H1 (cell line): ENCODE data around the gene B4GALT5. TPM values are rescaled to one million over a fixed set of nuclear protein-coding genes. Genes with fewer than 3 reads are reported as not detected.

Experiments used
- CTCF ChIA-PET: fragments of 300-600 bp; sonication (Branson Sonifier 250); formaldehyde crosslinking; loops from one replicate; lab custom pipeline; 2021; ENCODE audit not compliant: partially characterized antibody; lab: Charles Lee
- POLR2A ChIA-PET: fragments of 300-600 bp; sonication (Branson Sonifier 250); formaldehyde crosslinking; loops from one replicate; lab custom pipeline; 2021; ENCODE audit warnings: inconsistent platforms; ENCODE audit not compliant: partially characterized antibody; lab: Charles Lee
- DNase-seq, 2 experiments: peaks; one replicate each; pipeline versions ENCODE4 v3.0.0 to v3.0.0-alpha.2; 2010 to 2022; ENCODE audit warnings: low spot score in 2 of 2, low read depth in 1 of 2, mixed read lengths in 1 of 2
- FAIRE-seq: peaks from 2 replicates; lab custom pipeline; 2011; peaks lifted over from hg19 to GRCh38; lab: Jason Lieb, UNC
- H2AFZ ChIP-seq: 2 replicates; pipeline ENCODE4 v1.8.1; 2012; ENCODE audit warnings: low read length, inconsistent platforms
- H2AK5ac ChIP-seq: 2 replicates; pipeline ENCODE4 v1.6.1; 2013; ENCODE audit warnings: low read depth, low read length
- H2BK120ac ChIP-seq: replicated peaks from 2 replicates; pipeline ENCODE3; 2013; ENCODE audit warnings: low read depth, low read length, inconsistent platforms
- H2BK12ac ChIP-seq: 2 replicates; pipeline ENCODE4 v1.6.1; 2013; ENCODE audit warnings: low read depth, low read length
- H2BK15ac ChIP-seq: 2 replicates; pipeline ENCODE4 v1.6.1; 2013; ENCODE audit warnings: low read length
- H2BK20ac ChIP-seq: 2 replicates; pipeline ENCODE4 v1.6.1; 2013; ENCODE audit warnings: low read length
- H2BK5ac ChIP-seq: 2 replicates; pipeline ENCODE4 v1.6.1; 2013; ENCODE audit warnings: low read depth, low read length
- H3K14ac ChIP-seq: 2 replicates; pipeline ENCODE4 v1.6.1; 2013; ENCODE audit warnings: inconsistent platforms; ENCODE audit not compliant: insufficient read length
- H3K18ac ChIP-seq: 2 replicates; pipeline ENCODE4 v1.6.1; 2013; ENCODE audit warnings: low read length; ENCODE audit errors: extremely low read depth
- H3K23ac ChIP-seq: 2 replicates; pipeline ENCODE4 v1.6.1; 2013; ENCODE audit warnings: inconsistent platforms; ENCODE audit not compliant: insufficient read length
- H3K23me2 ChIP-seq: 2 replicates; pipeline ENCODE4 v1.6.1; 2013; ENCODE audit warnings: low read depth, low read length
- H3K27ac ChIP-seq: 2 replicates; pipeline ENCODE4 v1.6.1; 2011; ENCODE audit warnings: low read depth, low read length, inconsistent platforms
- H3K27me3 ChIP-seq, 4 experiments: replicated peaks in 1 of 4; 1 replicate in 1 of 4; 2 replicates in 3 of 4; pipeline versions ENCODE4 v1.6.1 to v1.8.1; 2011 to 2013; ENCODE audit warnings: low read length in 3 of 4, mild to moderate bottlenecking in 3 of 4, inconsistent platforms in 2 of 4, mixed read lengths in 2 of 4, moderate library complexity in 1 of 4; ENCODE audit not compliant: control insufficient read depth in 3 of 4, insufficient read depth in 3 of 4; ENCODE audit errors: extremely low read depth in 1 of 4
- H3K36me3 ChIP-seq, 4 experiments: 2 replicates each; pipeline versions ENCODE4 v1.6.1 to v1.8.1; 2011 to 2013; ENCODE audit warnings: mild to moderate bottlenecking in 4 of 4, low read length in 3 of 4, moderate library complexity in 2 of 4, control low read depth in 1 of 4, inconsistent platforms in 1 of 4; ENCODE audit not compliant: insufficient read depth in 4 of 4, control insufficient read depth in 2 of 4
- H3K4ac ChIP-seq: replicated peaks from 2 replicates; pipeline ENCODE3; 2013; ENCODE audit warnings: low read length, low read depth, mixed read lengths, inconsistent platforms; ENCODE audit not compliant: insufficient read length
- H3K4me1 ChIP-seq, 4 experiments: replicated peaks in 1 of 4; 1 replicate in 1 of 4; 2 replicates in 3 of 4; pipeline versions ENCODE4 v1.6.1 to v1.8.1; 2011 to 2013; ENCODE audit warnings: low read length in 3 of 4, inconsistent platforms in 2 of 4, mixed read lengths in 1 of 4; ENCODE audit not compliant: insufficient read depth in 4 of 4, control insufficient read depth in 3 of 4
- H3K4me2 ChIP-seq, 2 experiments: 2 replicates each; pipeline versions ENCODE4 v1.6.1 to v1.8.1; 2011 to 2013; ENCODE audit warnings: low read depth in 2 of 2, low read length in 2 of 2, control low read depth in 1 of 2, inconsistent platforms in 1 of 2, mild to moderate bottlenecking in 1 of 2; ENCODE audit not compliant: insufficient read depth in 1 of 2
- H3K4me3 ChIP-seq, 4 experiments: fragments of 200-600, 300-600 bp in 1 of 4; sonication (generic), shearing (Covaris generic), sonication (Bioruptor Twin) in 1 of 4; 2 replicates each; pipeline versions ENCODE4 v1.5.1 to v1.8.1; 2011 to 2016; ENCODE audit warnings: low read length in 4 of 4, low read depth in 3 of 4, control low read depth in 2 of 4, inconsistent platforms in 2 of 4, mild to moderate bottlenecking in 2 of 4, mixed read lengths in 1 of 4, moderate library complexity in 1 of 4; ENCODE audit not compliant: insufficient read depth in 2 of 4; ENCODE audit errors: extremely low read depth in 1 of 4
- H3K56ac ChIP-seq: replicated peaks from 2 replicates; pipeline ENCODE3; 2013; ENCODE audit warnings: low read depth, mild to moderate bottlenecking, mixed read lengths, low read length, inconsistent platforms; ENCODE audit not compliant: insufficient read length
- H3K79me1 ChIP-seq: 2 replicates; pipeline ENCODE4 v1.6.1; 2013; ENCODE audit warnings: low read depth, low read length, control low read depth
- H3K79me2 ChIP-seq, 2 experiments: 2 replicates each; pipeline versions ENCODE4 v1.6.1 to v1.8.1; 2012 to 2013; ENCODE audit warnings: low read length in 2 of 2, mild to moderate bottlenecking in 2 of 2, inconsistent platforms in 1 of 2; ENCODE audit not compliant: insufficient read depth in 2 of 2, control insufficient read depth in 1 of 2
- H3K9ac ChIP-seq, 4 experiments: replicated peaks in 1 of 4; 1 replicate in 1 of 4; 2 replicates in 3 of 4; pipeline versions ENCODE4 v1.6.1 to v1.8.1; 2011 to 2013; ENCODE audit warnings: low read depth in 3 of 4, low read length in 3 of 4, control low read depth in 2 of 4, mild to moderate bottlenecking in 2 of 4, moderate library complexity in 2 of 4, inconsistent platforms in 1 of 4; ENCODE audit errors: extremely low read depth in 1 of 4
- H3K9me3 ChIP-seq, 2 experiments: 2 replicates each; pipeline versions ENCODE4 v1.6.1 to v1.8.1; 2012 to 2013; ENCODE audit warnings: mild to moderate bottlenecking in 2 of 2, moderate library complexity in 2 of 2, control low read depth in 1 of 2, inconsistent platforms in 1 of 2, low read depth in 1 of 2, low read length in 1 of 2, mixed read lengths in 1 of 2; ENCODE audit not compliant: insufficient read depth in 2 of 2
- H4K20me1 ChIP-seq, 2 experiments: replicated peaks in 1 of 2; 2 replicates each; pipeline versions ENCODE3 to v1.8.1; 2011 to 2013; ENCODE audit warnings: inconsistent platforms in 2 of 2, low read length in 2 of 2, mild to moderate bottlenecking in 1 of 2; ENCODE audit not compliant: insufficient read depth in 2 of 2, control insufficient read depth in 1 of 2
- H4K5ac ChIP-seq: 2 replicates; pipeline ENCODE4 v1.6.1; 2013; ENCODE audit warnings: low read length, low read depth, mixed read lengths, inconsistent platforms; ENCODE audit not compliant: insufficient read length
- H4K8ac ChIP-seq: 2 replicates; pipeline ENCODE4 v1.8.0; 2013; ENCODE audit warnings: mild to moderate bottlenecking, moderate library complexity, low read length, inconsistent platforms; ENCODE audit not compliant: insufficient read depth; ENCODE audit errors: extremely low read depth
- H4K91ac ChIP-seq: replicated peaks from 2 replicates; pipeline ENCODE3; 2013; ENCODE audit warnings: low read length, mixed read lengths, inconsistent platforms; ENCODE audit not compliant: insufficient read length
- CBX5 ChIP-seq: fragments of 300-800, 300-1000 bp; sonication (generic); IDR thresholded peaks from 2 replicates; pipeline ENCODE4 v1.7.1; 2016; ENCODE audit warnings: antibody characterized with exemption, low read length, low read depth
- CEBPB ChIP-seq: IDR thresholded peaks from 2 replicates; pipeline ENCODE4 v1.6.1; 2012; ENCODE audit warnings: low read depth, low read length
- EGR1 ChIP-seq: IDR thresholded peaks from 2 replicates; pipeline ENCODE4 v1.6.1; 2011; ENCODE audit warnings: low read depth, low read length, borderline replicate concordance
- FOSL1 ChIP-seq: IDR thresholded peaks from 2 replicates; pipeline ENCODE4 v1.6.1; 2011; ENCODE audit warnings: mild to moderate bottlenecking, low read depth, low read length, moderate library complexity; ENCODE audit not compliant: insufficient read depth
- GABPA ChIP-seq: IDR thresholded peaks from 2 replicates; pipeline ENCODE4 v1.6.1; 2011; ENCODE audit warnings: mild to moderate bottlenecking, low read length, moderate library complexity, borderline replicate concordance; ENCODE audit not compliant: insufficient read depth
- KDM4A ChIP-seq: IDR thresholded peaks from one replicate; pipeline ENCODE4 v1.7.1; 2012; ENCODE audit warnings: low read depth, mild to moderate bottlenecking, moderate library complexity, low read length, inconsistent platforms; ENCODE audit not compliant: severe bottlenecking
- NANOG ChIP-seq: IDR thresholded peaks from 2 replicates; pipeline ENCODE4 v1.6.1; 2011; ENCODE audit warnings: low read length, low read depth, mild to moderate bottlenecking, inconsistent platforms; ENCODE audit not compliant: insufficient read depth, poor library complexity, severe bottlenecking
- NRF1 ChIP-seq: IDR thresholded peaks from 2 replicates; pipeline ENCODE4 v1.6.1; 2011; ENCODE audit warnings: mild to moderate bottlenecking, low read depth, low read length, improper control_type of control experiment
- POLR2AphosphoS5 ChIP-seq: IDR thresholded peaks from 2 replicates; pipeline ENCODE4 v1.6.1; 2011; ENCODE audit warnings: low read depth, low read length
- RAD21 ChIP-seq, 2 experiments: IDR thresholded peaks in 1 of 2; conservative IDR thresholded peaks in 1 of 2; 2 replicates each; pipeline ENCODE4 v1.6.1; 2011; ENCODE audit warnings: low read depth in 2 of 2, low read length in 2 of 2, improper control_type of control experiment in 1 of 2, inconsistent platforms in 1 of 2, mild to moderate bottlenecking in 1 of 2, moderate library complexity in 1 of 2
- SP1 ChIP-seq: IDR thresholded peaks from 2 replicates; pipeline ENCODE4 v1.6.1; 2011; ENCODE audit warnings: low read depth, low read length
- TCF12 ChIP-seq: IDR thresholded peaks from 2 replicates; pipeline ENCODE4 v1.6.1; 2011; ENCODE audit warnings: low read depth, mild to moderate bottlenecking, low read length
- ZNF274 ChIP-seq: IDR thresholded peaks from 2 replicates; pipeline ENCODE4 v1.7.0; 2012; ENCODE audit warnings: low read length, borderline replicate concordance; ENCODE audit errors: extremely low read depth
- WGBS, 2 experiments: shearing (Covaris generic) in 1 of 2; methylation state at CpG; one replicate each; pipeline versions ENCODE4 v1.1.6 to v1.1.7; 2013 to 2015; ENCODE audit warnings: low lambda C conversion rate in 2 of 2, mixed read lengths in 2 of 2, inconsistent platforms in 1 of 2, low coverage in 1 of 2, missing lambda C conversion rate in 1 of 2; ENCODE audit not compliant: insufficient replicate concordance in 2 of 2, insufficient coverage in 1 of 2, insufficient read length in 1 of 2; ENCODE audit errors: extremely low coverage in 1 of 2, missing lambda C conversion rate in 1 of 2; 5-methylcytosine and 5-hydroxymethylcytosine counted together
- polyA plus RNA-seq, 7 experiments: library from polyadenylated mRNA; depleted of rRNA in 3 of 7; stranded (reverse) in 5 of 7; unstranded in 2 of 7; fragments of >200 nt in 5 of 7; fragments of 200-250 nt in 2 of 7; gene quantifications; 1 replicate in 5 of 7; 2 replicates in 1 of 7; 4 replicates in 1 of 7; pipeline versions ENCODE4 v1.2.1 to v1.2.3, GENCODE V29; 2011 to 2013; ENCODE audit warnings: missing spikeins in 2 of 7, mixed read lengths in 2 of 7
- total RNA-seq: library from RNA; stranded (reverse); fragmentation: NEBNext Ultra II Directional; extraction: Animal tissue kit (Norgen Biotek cat#: 25700); gene quantifications from 2 replicates; pipeline ENCODE4 v1.2.1, GENCODE V29; 2021
- TF ChIP-seq, protein P1 (sequence below): IDR thresholded peaks from 2 replicates; pipeline ENCODE4 v1.6.1; 2012; ENCODE audit warnings: inconsistent platforms

Gene B4GALT5
- total and polyA plus RNA-seq, 2 of the 8 experiments (the other 6 are each of a cell fraction or from before 2014, with no cell fraction given) = 46.5 to 75.4 TPM

DNA sequence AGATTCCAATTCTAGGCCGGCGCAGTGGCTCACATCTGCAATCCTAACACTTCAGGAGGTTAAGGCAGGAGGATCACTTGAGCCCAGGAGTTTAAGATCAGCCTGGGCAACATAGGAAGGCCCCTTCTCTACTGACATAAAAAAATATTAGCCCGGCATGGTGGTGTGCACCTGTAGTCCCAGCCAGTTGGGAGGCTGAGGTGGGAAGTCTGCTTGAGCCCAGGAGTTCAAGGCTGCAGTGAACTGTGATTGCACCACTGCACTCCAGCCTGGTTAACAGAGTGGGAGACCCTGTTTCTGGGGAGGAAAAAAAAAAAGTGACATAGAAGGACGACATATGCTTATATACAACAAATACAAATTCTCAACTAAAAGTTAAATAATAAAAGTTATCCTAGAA is 30.9 kb downstream of the B4GALT5 start:
- Histone ChIP-seq H2BK20ac (no peak overlapping the region), H3K4me1 (peaks cover 0 to 22% (median 13%) of the 10 kb centered on the region in 4 experiments; a peak in 6 of 7 replicates), H3K14ac (no peak overlapping the region), H2AFZ (no peak overlapping the region), H4K20me1 (peaks cover 25 to 29% of the 10 kb centered on the region in 2 experiments), H2BK15ac (no peak overlapping the region), H3K23me2 (no peaks in the 10 kb centered on the region; the same call in 1 of the 2 replicates), H3K27me3 (no peaks in the 10 kb centered on the region), H3K23ac (no peak overlapping the region), H2BK120ac (no peak overlapping the region), H4K8ac (no peak overlapping the region), H3K4me3 (no peak overlapping the region), H3K36me3 (no peaks in the 10 kb centered on the region), H3K56ac (no peak overlapping the region), H3K79me1 (peaks cover 13% of the 10 kb centered on the region), H3K79me2 (peaks cover 33 to 99% of the 10 kb centered on the region in 2 experiments), H2BK5ac (no peak overlapping the region), H4K5ac (no peak overlapping the region), H2AK5ac (no peak overlapping the region), H3K9me3 (no peaks in the 10 kb centered on the region), H4K91ac (no peak overlapping the region), H3K4ac (no peak overlapping the region), H2BK12ac (no peak overlapping the region), H3K4me2 (no peak overlapping the region), H3K18ac (no peak overlapping the region), H3K9ac (no peak overlapping the region), H3K27ac (no peak overlapping the region)
- POLR2A ChIA-PET = no interaction called here
- CTCF ChIA-PET = interaction anchor here (1.0 kb wide), 1 partner anchor 13 kb away, joined by 4 read pairs; no protein-coding TSS in a partner anchor
- DNase-seq (no peak), FAIRE-seq (no peak)
- WGBS, 2 experiments = 92% methylated on average over 4 of the region's 4 CpGs; no CpG with 5 or more reads in 1 of the 2 experiments
- TF ChIP-seq EGR1 = no peak
- no peak for TF ChIP-seq ZNF274
- no peak for TF ChIP-seq NANOG
- TF ChIP-seq CBX5 = no peak
- no peak for TF ChIP-seq KDM4A
- no peak for TF ChIP-seq POLR2AphosphoS5
- no peak for TF ChIP-seq FOSL1
- TF ChIP-seq RAD21 (IDR thresholded peaks at IDR 0.05 in 1 of 2, conservative IDR thresholded peaks at IDR 0.05 in 1 of 2; ENCODE audit: low read depth in 2 of 2, low read length in 2 of 2) = no peak
- TF ChIP-seq SP1 = no peak
- TF ChIP-seq, protein P1, sequence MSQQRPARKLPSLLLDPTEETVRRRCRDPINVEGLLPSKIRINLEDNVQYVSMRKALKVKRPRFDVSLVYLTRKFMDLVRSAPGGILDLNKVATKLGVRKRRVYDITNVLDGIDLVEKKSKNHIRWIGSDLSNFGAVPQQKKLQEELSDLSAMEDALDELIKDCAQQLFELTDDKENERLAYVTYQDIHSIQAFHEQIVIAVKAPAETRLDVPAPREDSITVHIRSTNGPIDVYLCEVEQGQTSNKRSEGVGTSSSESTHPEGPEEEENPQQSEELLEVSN = no peak
- no peak for TF ChIP-seq TCF12
- TF ChIP-seq GABPA = no peak
- no peak for TF ChIP-seq NRF1
- TF ChIP-seq CEBPB = no peak
